H9 (cell line): ENCODE results near the gene CLIC1. TPM values are rescaled to one million over a fixed set of nuclear protein-coding genes. Genes with fewer than 3 reads are reported as not detected.

Source experiments
- DNase-seq: peaks from one replicate; pipeline ENCODE4 v3.0.0-alpha.2; 2017
- H2AFZ ChIP-seq: one replicate; pipeline ENCODE4 v1.6.1; 2013; ENCODE audit warnings: mild to moderate bottlenecking, low read length, control low read depth, moderate library complexity
- H2AK5ac ChIP-seq: 2 replicates; pipeline ENCODE4 v1.6.1; 2013; ENCODE audit warnings: low read length, control low read depth, mixed read lengths; ENCODE audit not compliant: insufficient read length
- H2BK120ac ChIP-seq: one replicate; pipeline ENCODE4 v1.6.1; 2013; ENCODE audit warnings: low read depth, mild to moderate bottlenecking, low read length, control low read depth, inconsistent platforms; ENCODE audit not compliant: poor library complexity, severe bottlenecking
- H2BK12ac ChIP-seq: 2 replicates; pipeline ENCODE4 v1.6.1; 2013; ENCODE audit warnings: low read length, control low read depth, mixed read lengths, low read depth; ENCODE audit not compliant: insufficient read length
- H2BK15ac ChIP-seq: 2 replicates; pipeline ENCODE4 v1.6.1; 2013; ENCODE audit warnings: low read depth, low read length, control low read depth
- H2BK20ac ChIP-seq: one replicate; pipeline ENCODE4 v1.6.1; 2013; ENCODE audit warnings: low read depth, mild to moderate bottlenecking, low read length, control low read depth, inconsistent platforms; ENCODE audit not compliant: poor library complexity, severe bottlenecking
- H2BK5ac ChIP-seq: 2 replicates; pipeline ENCODE4 v1.6.1; 2013; ENCODE audit warnings: low read length, control low read depth, mixed read lengths; ENCODE audit not compliant: insufficient read length
- H3K14ac ChIP-seq: 2 replicates; pipeline ENCODE4 v1.6.1; 2013; ENCODE audit warnings: low read length, control low read depth; ENCODE audit not compliant: insufficient read depth
- H3K18ac ChIP-seq: 2 replicates; pipeline ENCODE4 v1.6.1; 2013; ENCODE audit warnings: low read depth, mild to moderate bottlenecking, mixed read lengths, low read length, control low read depth; ENCODE audit not compliant: insufficient read length
- H3K23ac ChIP-seq: 2 replicates; pipeline ENCODE4 v1.6.1; 2013; ENCODE audit warnings: low read length, control low read depth, mixed read lengths, low read depth; ENCODE audit not compliant: insufficient read length
- H3K23me2 ChIP-seq: 2 replicates; pipeline ENCODE4 v1.6.1; 2013; ENCODE audit warnings: low read depth, mild to moderate bottlenecking, mixed read lengths, low read length, control low read depth; ENCODE audit not compliant: insufficient read length, poor library complexity, severe bottlenecking
- H3K27ac ChIP-seq: 2 replicates; pipeline ENCODE4 v1.5.1; 2013; ENCODE audit warnings: low read length, control low read depth, mixed read lengths, low read depth; ENCODE audit not compliant: insufficient read length
- H3K27me3 ChIP-seq: 2 replicates; pipeline ENCODE4 v1.6.1; 2013; ENCODE audit warnings: low read length, control low read depth, inconsistent platforms; ENCODE audit not compliant: insufficient read depth
- H3K4ac ChIP-seq: 2 replicates; pipeline ENCODE4 v1.6.1; 2013; ENCODE audit warnings: low read depth, mild to moderate bottlenecking, control low read depth, inconsistent platforms, low read length, moderate library complexity
- H3K4me1 ChIP-seq: 2 replicates; pipeline ENCODE4 v1.6.1; 2013; ENCODE audit warnings: low read length, control low read depth, inconsistent platforms; ENCODE audit not compliant: insufficient read depth
- H3K4me2 ChIP-seq: 2 replicates; pipeline ENCODE4 v1.6.1; 2013; ENCODE audit warnings: low read length, control low read depth, mixed read lengths; ENCODE audit not compliant: insufficient read length, insufficient read depth
- H3K56ac ChIP-seq: 2 replicates; pipeline ENCODE4 v1.6.1; 2013; ENCODE audit warnings: low read depth, mild to moderate bottlenecking, mixed read lengths, low read length, control low read depth; ENCODE audit not compliant: insufficient read length
- H3K79me1 ChIP-seq: 2 replicates; pipeline ENCODE4 v1.6.1; 2013; ENCODE audit warnings: low read depth, mild to moderate bottlenecking, moderate library complexity, low read length, control low read depth, inconsistent platforms; ENCODE audit not compliant: insufficient read depth, poor library complexity, severe bottlenecking
- H3K79me2 ChIP-seq: 2 replicates; pipeline ENCODE4 v1.6.1; 2013; ENCODE audit warnings: low read length, control low read depth, inconsistent platforms; ENCODE audit not compliant: insufficient read depth
- H3K9ac ChIP-seq: 2 replicates; pipeline ENCODE4 v1.6.1; 2013; ENCODE audit warnings: low read length, control low read depth, mixed read lengths; ENCODE audit not compliant: insufficient read length; ENCODE audit errors: extremely low read depth
- H3K9me3 ChIP-seq: one replicate; pipeline ENCODE4 v1.6.1; 2013; ENCODE audit warnings: low read depth, low read length, inconsistent platforms; ENCODE audit not compliant: control insufficient read depth
- H3T11ph ChIP-seq: one replicate; pipeline ENCODE4 v1.6.1; 2013; ENCODE audit warnings: mild to moderate bottlenecking, low read length, control low read depth, inconsistent platforms
- H4K20me1 ChIP-seq: one replicate; pipeline ENCODE4 v1.6.1; 2013; ENCODE audit not compliant: control insufficient read depth, insufficient read length, insufficient read depth
- H4K5ac ChIP-seq: 2 replicates; pipeline ENCODE4 v1.6.1; 2013; ENCODE audit warnings: low read depth, mild to moderate bottlenecking, mixed read lengths, low read length, control low read depth; ENCODE audit not compliant: insufficient read length
- H4K8ac ChIP-seq: replicated peaks from 2 replicates; pipeline ENCODE4 v1.6.1; 2013; ENCODE audit warnings: low read length, control low read depth, mixed read lengths, low read depth; ENCODE audit not compliant: insufficient read length
- H4K91ac ChIP-seq: 2 replicates; pipeline ENCODE4 v1.6.1; 2013; ENCODE audit warnings: low read depth, mild to moderate bottlenecking, moderate library complexity, mixed read lengths, low read length, control low read depth; ENCODE audit not compliant: insufficient read length
- H3K27ac Mint-ChIP-seq, 3 experiments: 2 replicates in 2 of 3; 3 replicates in 1 of 3; pipeline ENCODE4 v1.8.0; 2020 to 2021; ENCODE audit warnings: mixed read lengths in 3 of 3, mild to moderate bottlenecking in 1 of 3, moderate library complexity in 1 of 3
- H3K27me3 Mint-ChIP-seq: 2 replicates; pipeline ENCODE4 v1.8.0; 2021; ENCODE audit warnings: low read depth, mild to moderate bottlenecking, moderate library complexity, mixed read lengths
- H3K36me3 Mint-ChIP-seq, 3 experiments: 2 replicates in 2 of 3; 3 replicates in 1 of 3; pipeline ENCODE4 v1.8.0; 2020 to 2021; ENCODE audit warnings: low read depth in 3 of 3, mixed read lengths in 3 of 3; ENCODE audit not compliant: insufficient read depth in 1 of 3
- H3K4me1 Mint-ChIP-seq, 2 experiments: 2 replicates each; pipeline ENCODE4 v1.8.0; 2020; ENCODE audit warnings: mixed read lengths in 2 of 2
- H3K4me3 Mint-ChIP-seq, 2 experiments: 2 replicates in 1 of 2; 3 replicates in 1 of 2; pipeline ENCODE4 v1.8.0; 2020 to 2021; ENCODE audit warnings: mild to moderate bottlenecking in 2 of 2, mixed read lengths in 2 of 2, moderate library complexity in 1 of 2
- H3K9me3 Mint-ChIP-seq, 2 experiments: 2 replicates in 1 of 2; 3 replicates in 1 of 2; pipeline ENCODE4 v1.8.0; 2020; ENCODE audit warnings: mild to moderate bottlenecking in 2 of 2, mixed read lengths in 2 of 2, moderate library complexity in 1 of 2
- CTCF ChIP-seq: fragments of 200-600 bp; sonication (generic); conservative IDR thresholded peaks from 3 replicates; pipeline ENCODE4 v1.8.0; 2021; ENCODE audit warnings: antibody characterized with exemption, mild to moderate bottlenecking
- WGBS: extraction: QIAGEN DNeasy Blood & Tissue Kit; methylation state at CpG from one replicate; pipeline ENCODE4 v1.1.7; 2013; ENCODE audit warnings: missing lambda C conversion rate, low lambda C conversion rate, mixed read lengths; ENCODE audit not compliant: insufficient read length; ENCODE audit errors: extremely low coverage; 5-methylcytosine and 5-hydroxymethylcytosine counted together
- total RNA-seq: library from RNA; stranded (reverse); gene quantifications from 2 replicates; pipeline ENCODE4 v1.2.1, GENCODE V29; 2021

CLIC1 gene
- total RNA-seq, 1 experiment from 2014 or later = 265 TPM

- Mint-ChIP-seq H3K27ac (peak within 1 kb of the TSS; percentile 91 to 96 (median 96)), H3K4me1 (peaks cover 11% of the 10 kb centered on the region in 2 experiments), H3K9me3 (no peaks in the 10 kb centered on the region; a peak in 1 of 5 replicates), H3K27me3 (peaks cover 1% of the 10 kb centered on the region; the same call in 1 of the 2 replicates), H3K36me3 (peaks cover 0 to 18% (median 4%) of the 10 kb centered on the region in 3 experiments; a peak in 4 of 7 replicates), H3K4me3 (peak within 1 kb of the TSS; percentile 96 to 98)
- peaks cover 6% of the 10 kb centered on the region for H3K79me1 ChIP-seq
- H3K4me1 ChIP-seq = peaks cover 4% of the 10 kb centered on the region; the same call in 1 of the 2 replicates
- no peak within 1 kb of the TSS for H4K8ac ChIP-seq
- no peak within 1 kb of the TSS for H3K27ac ChIP-seq
- H3K4ac ChIP-seq = no peak within 1 kb of the TSS; the same call in 1 of the 2 replicates
- H3K56ac ChIP-seq = no peak within 1 kb of the TSS
- peaks cover 6% of the 10 kb centered on the region for H3K23me2 ChIP-seq
- TF ChIP-seq CTCF = no peak
- no peak within 1 kb of the TSS for H2BK120ac ChIP-seq
- H3K18ac ChIP-seq = peak within 1 kb of the TSS; percentile 94
- H3K9me3 ChIP-seq = no peaks in the 10 kb centered on the region
- no peak within 1 kb of the TSS for H2BK12ac ChIP-seq
- peak within 1 kb of the TSS; percentile 43 for H2AFZ ChIP-seq
- H3K79me2 ChIP-seq = peaks cover 2% of the 10 kb centered on the region; the same call in 1 of the 2 replicates
- H2BK5ac ChIP-seq = no peak within 1 kb of the TSS
- H4K5ac ChIP-seq = no peak within 1 kb of the TSS
- H3K23ac ChIP-seq = no peak within 1 kb of the TSS
- H2AK5ac ChIP-seq = no peak within 1 kb of the TSS
- H3K4me2 ChIP-seq = peak within 1 kb of the TSS; percentile 91
- H3K9ac ChIP-seq = peak within 1 kb of the TSS; percentile 79
- peak within 1 kb of the TSS; percentile 81 for H3K14ac ChIP-seq
- H4K20me1 ChIP-seq = no peaks in the 10 kb centered on the region
- peak; percentile 99 for DNase-seq
- H3T11ph ChIP-seq = no peak within 1 kb of the TSS
- WGBS = no CpG with 5 or more reads among the region's 54 CpGs
- H2BK20ac ChIP-seq = no peak within 1 kb of the TSS
- no peak within 1 kb of the TSS for H4K91ac ChIP-seq
- H3K27me3 ChIP-seq = no peaks in the 10 kb centered on the region
- H2BK15ac ChIP-seq = no peak within 1 kb of the TSS
These were observed 33.3 kb downstream of the CLIC1 start, which contains the start of gene ABHD16A for GRCh38 chr6:31702819-31703716. Gene ABHD16A (minus strand): TSS chr6:31703324. CDS start chr6:31703281, 43 bp downstream.
